Kidney epithelial cell (primary cell): ENCODE data around the gene TLR8. TPM values are rescaled to one million over a fixed set of nuclear protein-coding genes. Genes with fewer than 3 reads are reported as not detected.

Experiments used
- DNase-seq: peaks from one replicate; pipeline ENCODE4 v3.0.0-alpha.2; 2010; ENCODE audit warnings: low read depth
- H3K27me3 ChIP-seq: 2 replicates; pipeline ENCODE4 v1.6.0; 2011; ENCODE audit warnings: low read length; ENCODE audit not compliant: control insufficient read depth, insufficient read depth
- H3K36me3 ChIP-seq: 2 replicates; pipeline ENCODE4 v1.5.1; 2011; ENCODE audit warnings: low read length; ENCODE audit not compliant: control insufficient read depth, insufficient read depth
- H3K4me3 ChIP-seq: 2 replicates; pipeline ENCODE4 v1.5.1; 2011; ENCODE audit warnings: low read depth, mild to moderate bottlenecking, control low read depth, low read length
- CTCF ChIP-seq: IDR thresholded peaks from 2 replicates; pipeline ENCODE4 v1.5.1; 2011; ENCODE audit warnings: mild to moderate bottlenecking, moderate library complexity, low read length, control low read depth, inconsistent platforms; ENCODE audit not compliant: insufficient read depth, poor library complexity, severe bottlenecking
- total RNA-seq: library from RNA; depleted of rRNA; stranded (reverse); fragments of >200 nt; gene quantifications from 2 replicates; pipeline ENCODE4 v1.2.3, GENCODE V29; 2015

Gene TLR8
- total RNA-seq, 1 donor from 2014 or later: not detected

GRCh38 chrX:12871257-12871656, 35.2 kb upstream of the TLR8 start:
- no peak overlapping the region for H3K4me3 ChIP-seq
- H3K36me3 ChIP-seq: no peaks in the 10 kb centered on the region
- TF ChIP-seq CTCF: no peak
- no peak for DNase-seq
- H3K27me3 ChIP-seq: no peaks in the 10 kb centered on the region

- no peak overlapping the region for H3K4me3 ChIP-seq
Measured at GRCh38 chrX:12872741-12873140, 33.7 kb upstream of the TLR8 start.

GRCh38 chrX:12874581-12874980, 31.8 kb upstream of the TLR8 start:
- Histone ChIP-seq H3K27me3 (no peaks in the 10 kb centered on the region), H3K4me3 (no peak overlapping the region), H3K36me3 (no peaks in the 10 kb centered on the region)
- DNase-seq: no peak
- no peak for TF ChIP-seq CTCF

More at GRCh38 chrX:12872741-12873140, 33.7 kb upstream of the TLR8 start:
- DNase-seq: no peak
- Histone ChIP-seq H3K36me3 (no peaks in the 10 kb centered on the region), H3K27me3 (no peaks in the 10 kb centered on the region)
- TF ChIP-seq CTCF: no peak

- H3K36me3 ChIP-seq: no peaks in the 10 kb centered on the region
- no peak for TF ChIP-seq CTCF
- H3K4me3 ChIP-seq: no peak overlapping the region
- no peaks in the 10 kb centered on the region for H3K27me3 ChIP-seq
- DNase-seq: no peak
Measured at GRCh38 chrX:12877386-12877785, 29.0 kb upstream of the TLR8 start.

GRCh38 chrX:12878536-12878935, 27.9 kb upstream of the TLR8 start:
- H3K36me3 ChIP-seq: no peaks in the 10 kb centered on the region
- no peak overlapping the region for H3K4me3 ChIP-seq
- no peak for DNase-seq
- no peaks in the 10 kb centered on the region for H3K27me3 ChIP-seq
- no peak for TF ChIP-seq CTCF

- no peak for TF ChIP-seq CTCF
- H3K27me3 ChIP-seq: no peaks in the 10 kb centered on the region
- H3K36me3 ChIP-seq: no peaks in the 10 kb centered on the region
- H3K4me3 ChIP-seq: no peak overlapping the region
- no peak for DNase-seq
Measured at GRCh38 chrX:12881914-12882313, 24.5 kb upstream of the TLR8 start.
